Thyroid gland (tissue), 4 donors: ENCODE results near the gene NXPH4.

Experiments used
- POLR2A ChIP-seq, 2 donors: fragments of 450-650 bp; IDR thresholded peaks; one replicate each; pipeline ENCODE4 v1.6.1; 2017; ENCODE audit warnings: antibody characterized with exemption in 2 of 2, mild to moderate bottlenecking in 2 of 2, moderate library complexity in 1 of 2
- TF ChIP-seq, protein P1 (sequence below), 6 experiments: fragments of 200-600 bp in 3 of 6; fragments of 450-650 bp in 3 of 6; sonication (generic) in 3 of 6; IDR thresholded peaks; one replicate each; pipeline ENCODE4 v1.5.1; 2016 to 2019; ENCODE audit warnings: antibody characterized with exemption in 6 of 6, mild to moderate bottlenecking in 2 of 6, inconsistent platforms in 1 of 6, moderate library complexity in 1 of 6

DNA sequence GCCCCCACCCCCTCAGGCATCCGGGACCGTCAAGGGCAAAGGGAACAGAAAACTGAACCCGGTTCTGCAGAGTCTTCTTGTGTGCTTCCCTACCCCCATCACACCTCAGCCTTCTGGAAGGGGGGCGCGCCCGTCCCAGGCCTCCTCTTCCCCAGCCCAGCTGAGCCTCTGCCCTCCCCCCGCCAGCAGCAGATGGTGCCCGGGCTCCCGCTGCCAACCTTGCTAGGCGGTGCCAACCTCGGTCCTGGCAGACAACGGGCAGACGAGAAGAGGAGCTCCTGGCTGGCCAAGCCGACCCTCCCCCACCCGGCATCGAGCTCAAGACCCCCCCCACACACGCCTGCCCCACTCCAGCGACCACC lies 25.7 kb downstream of the NXPH4 start:
- TF ChIP-seq, protein P1, sequence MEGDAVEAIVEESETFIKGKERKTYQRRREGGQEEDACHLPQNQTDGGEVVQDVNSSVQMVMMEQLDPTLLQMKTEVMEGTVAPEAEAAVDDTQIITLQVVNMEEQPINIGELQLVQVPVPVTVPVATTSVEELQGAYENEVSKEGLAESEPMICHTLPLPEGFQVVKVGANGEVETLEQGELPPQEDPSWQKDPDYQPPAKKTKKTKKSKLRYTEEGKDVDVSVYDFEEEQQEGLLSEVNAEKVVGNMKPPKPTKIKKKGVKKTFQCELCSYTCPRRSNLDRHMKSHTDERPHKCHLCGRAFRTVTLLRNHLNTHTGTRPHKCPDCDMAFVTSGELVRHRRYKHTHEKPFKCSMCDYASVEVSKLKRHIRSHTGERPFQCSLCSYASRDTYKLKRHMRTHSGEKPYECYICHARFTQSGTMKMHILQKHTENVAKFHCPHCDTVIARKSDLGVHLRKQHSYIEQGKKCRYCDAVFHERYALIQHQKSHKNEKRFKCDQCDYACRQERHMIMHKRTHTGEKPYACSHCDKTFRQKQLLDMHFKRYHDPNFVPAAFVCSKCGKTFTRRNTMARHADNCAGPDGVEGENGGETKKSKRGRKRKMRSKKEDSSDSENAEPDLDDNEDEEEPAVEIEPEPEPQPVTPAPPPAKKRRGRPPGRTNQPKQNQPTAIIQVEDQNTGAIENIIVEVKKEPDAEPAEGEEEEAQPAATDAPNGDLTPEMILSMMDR (IDR thresholded peaks at IDR 0.05): no peak
- TF ChIP-seq POLR2A (IDR thresholded peaks at IDR 0.05): no peak
